MM.1S (cell line): Measurements from ENCODE around the gene HS3ST4.

Experiments used
- DNase-seq: peaks from one replicate; pipeline ENCODE4 v3.0.0-alpha.2; 2015
- H2AFZ ChIP-seq: fragments of 300-600 bp; sonication (generic); 2 replicates; pipeline ENCODE4 v1.6.0; 2016; ENCODE audit warnings: antibody characterized with exemption, low read length
- H3F3A ChIP-seq: fragments of 300-600 bp; sonication (generic); 2 replicates; pipeline ENCODE4 v1.6.1; 2016; ENCODE audit warnings: mild to moderate bottlenecking, antibody characterized with exemption, low read length, moderate library complexity, mixed read lengths; ENCODE audit not compliant: insufficient read depth
- H3K27ac ChIP-seq: fragments of 300-600 bp; sonication (generic); 2 replicates; pipeline ENCODE4 v1.5.1; 2016; ENCODE audit warnings: mild to moderate bottlenecking, low read length
- H3K27me3 ChIP-seq: fragments of 300-600 bp; sonication (generic); replicated peaks from 2 replicates; pipeline ENCODE4 v1.6.0; 2016; ENCODE audit warnings: low read length; ENCODE audit not compliant: insufficient read depth
- H3K36me3 ChIP-seq: fragments of 300-600 bp; sonication (generic); replicated peaks from 2 replicates; pipeline ENCODE4 v1.6.1; 2016; ENCODE audit warnings: mild to moderate bottlenecking, low read length, mixed read lengths; ENCODE audit not compliant: insufficient read depth
- H3K4me1 ChIP-seq: fragments of 300-600 bp; sonication (generic); 2 replicates; pipeline ENCODE4 v1.6.1; 2016; ENCODE audit warnings: low read length, mixed read lengths
- H3K4me2 ChIP-seq: fragments of 300-600 bp; sonication (generic); 2 replicates; pipeline ENCODE4 v1.6.0; 2016; ENCODE audit warnings: low read depth, low read length
- H3K4me3 ChIP-seq: fragments of 300-600 bp; sonication (generic); 2 replicates; pipeline ENCODE4 v1.5.1; 2016; ENCODE audit warnings: low read length, mixed read lengths
- H3K79me2 ChIP-seq: fragments of 300-600 bp; sonication (generic); 2 replicates; pipeline ENCODE4 v1.6.1; 2016; ENCODE audit warnings: mixed run types, low read length, mixed read lengths
- H3K9ac ChIP-seq: fragments of 300-600 bp; sonication (generic); 2 replicates; pipeline ENCODE4 v1.6.1; 2016; ENCODE audit warnings: low read length, mixed read lengths
- H3K9me2 ChIP-seq: fragments of 300-600 bp; sonication (generic); replicated peaks from 2 replicates; pipeline ENCODE4 v1.6.1; 2016; ENCODE audit warnings: mild to moderate bottlenecking, low read length, mixed read lengths; ENCODE audit not compliant: insufficient read depth
- H3K9me3 ChIP-seq: fragments of 300-600 bp; sonication (generic); replicated peaks from 2 replicates; pipeline ENCODE4 v1.6.1; 2016; ENCODE audit warnings: mild to moderate bottlenecking, low read length, mixed read lengths; ENCODE audit not compliant: insufficient read depth
- H4K20me1 ChIP-seq: fragments of 300-600 bp; sonication (generic); 2 replicates; pipeline ENCODE4 v1.6.1; 2016; ENCODE audit warnings: mild to moderate bottlenecking, low read length, moderate library complexity, mixed read lengths; ENCODE audit not compliant: insufficient read depth
- CTCF ChIP-seq: fragments of 300-600 bp; sonication (generic); IDR thresholded peaks from 2 replicates; pipeline ENCODE4 v1.5.1; 2016; ENCODE audit warnings: antibody characterized with exemption, low read length, mixed read lengths
- EZH2 ChIP-seq: fragments of 300-600 bp; sonication (generic); optimal IDR thresholded peaks from 2 replicates; pipeline ENCODE3; 2017; ENCODE audit warnings: low read depth, mild to moderate bottlenecking, antibody characterized with exemption, low read length, mixed read lengths
- EZH2phosphoT487 ChIP-seq: fragments of 300-600 bp; sonication (generic); IDR thresholded peaks from 2 replicates; pipeline ENCODE4 v1.6.1; 2018; ENCODE audit warnings: antibody characterized with exemption, low read length

The HS3ST4 gene

GRCh38 chr16:25750488-25751216 is 58.9 kb downstream of the HS3ST4 start:
- Histone ChIP-seq H4K20me1 (no peaks in the 10 kb centered on the region), H3K4me2 (no peak overlapping the region), H3K9me3 (no peaks in the 10 kb centered on the region), H3K4me3 (no peak overlapping the region), H3K79me2 (no peaks in the 10 kb centered on the region), H3F3A (no peaks in the 10 kb centered on the region), H2AFZ (no peak overlapping the region), H3K9ac (no peak overlapping the region), H3K4me1 (no peaks in the 10 kb centered on the region), H3K27me3 (no peaks in the 10 kb centered on the region), H3K9me2 (no peaks in the 10 kb centered on the region), H3K27ac (no peak overlapping the region), H3K36me3 (no peaks in the 10 kb centered on the region)
- no peak for TF ChIP-seq CTCF
- no peak for TF ChIP-seq EZH2phosphoT487
- no peak for TF ChIP-seq EZH2
- DNase-seq: no peak

- no peak overlapping the region for H2AFZ ChIP-seq
- TF ChIP-seq EZH2phosphoT487 (no peak), CTCF (no peak), EZH2 (no peak)
- H3K79me2 ChIP-seq: no peaks in the 10 kb centered on the region
- H4K20me1 ChIP-seq: no peaks in the 10 kb centered on the region
- no peak overlapping the region for H3K27ac ChIP-seq
- no peaks in the 10 kb centered on the region for H3K9me3 ChIP-seq
- no peak overlapping the region for H3K4me3 ChIP-seq
- H3K9me2 ChIP-seq: no peaks in the 10 kb centered on the region
- no peak overlapping the region for H3K4me2 ChIP-seq
- no peaks in the 10 kb centered on the region for H3K4me1 ChIP-seq
- no peaks in the 10 kb centered on the region for H3F3A ChIP-seq
- H3K27me3 ChIP-seq: no peaks in the 10 kb centered on the region
- H3K9ac ChIP-seq: no peak overlapping the region
- no peaks in the 10 kb centered on the region for H3K36me3 ChIP-seq
- DNase-seq: no peak
Measured at GRCh38 chr16:25751230-25751835, 59.6 kb downstream of the HS3ST4 start.

GRCh38 chr16:25764466-25764865 is 72.7 kb downstream of the HS3ST4 start:
- H3K79me2 ChIP-seq: no peaks in the 10 kb centered on the region
- no peak for TF ChIP-seq CTCF
- TF ChIP-seq EZH2phosphoT487: no peak
- no peak for TF ChIP-seq EZH2
- H2AFZ ChIP-seq: no peak overlapping the region
- H3K27ac ChIP-seq: no peak overlapping the region
- no peaks in the 10 kb centered on the region for H3K4me1 ChIP-seq
- H3K4me2 ChIP-seq: no peak overlapping the region
- H3K36me3 ChIP-seq: no peaks in the 10 kb centered on the region
- no peak overlapping the region for H3K4me3 ChIP-seq
- no peak overlapping the region for H3K9ac ChIP-seq
- H4K20me1 ChIP-seq: no peaks in the 10 kb centered on the region
- no peak for DNase-seq
- no peaks in the 10 kb centered on the region for H3K9me3 ChIP-seq
- no peaks in the 10 kb centered on the region for H3K27me3 ChIP-seq
- H3K9me2 ChIP-seq: no peaks in the 10 kb centered on the region
- H3F3A ChIP-seq: no peaks in the 10 kb centered on the region
